GM23338 (cell line): ENCODE data around the gene POMC. TPM values are rescaled to one million over a fixed set of nuclear protein-coding genes. Genes with fewer than 3 reads are reported as not detected.

Experiments
- ATAC-seq: fragments of 200-7000 bp; cut with Tn5 transposase; 3 replicates; pipeline ENCODE4 v1.9.1; 2020
- DNase-seq: peaks from one replicate; pipeline ENCODE4 v3.0.0-alpha.2; 2015; ENCODE audit warnings: low spot score
- H2AFZ ChIP-seq: fragments of 200-600 bp; sonication (generic); 2 replicates; pipeline ENCODE4 v1.8.0; 2016; ENCODE audit warnings: antibody characterized with exemption, mild to moderate bottlenecking, moderate library complexity
- H3F3A ChIP-seq: fragments of 200-600 bp; sonication (generic); replicated peaks from 2 replicates; pipeline ENCODE4 v1.8.0; 2017; ENCODE audit warnings: antibody characterized with exemption, mixed run types, low read depth
- H3K27ac ChIP-seq: fragments of 200-600 bp; sonication (generic); 2 replicates; pipeline ENCODE4 v1.6.1; 2016; ENCODE audit warnings: low read depth
- H3K27me3 ChIP-seq: fragments of 200-600 bp; sonication (generic); 2 replicates; pipeline ENCODE4 v1.8.0; 2016; ENCODE audit warnings: mild to moderate bottlenecking, mixed run types, moderate library complexity; ENCODE audit not compliant: insufficient read depth
- H3K36me3 ChIP-seq: fragments of 200-600 bp; sonication (generic); 2 replicates; pipeline ENCODE4 v1.8.0; 2016; ENCODE audit warnings: mild to moderate bottlenecking; ENCODE audit not compliant: insufficient read depth
- H3K4me1 ChIP-seq: fragments of 200-600 bp; sonication (generic); 2 replicates; pipeline ENCODE4 v1.8.0; 2016; ENCODE audit warnings: mild to moderate bottlenecking, moderate library complexity; ENCODE audit not compliant: insufficient read depth
- H3K4me2 ChIP-seq: fragments of 200-600 bp; sonication (generic); 2 replicates; pipeline ENCODE4 v1.7.1; 2017; ENCODE audit warnings: mixed run types
- H3K4me3 ChIP-seq: fragments of 200-600 bp; sonication (generic); 2 replicates; pipeline ENCODE4 v1.6.1; 2016; ENCODE audit warnings: mixed run types
- H3K79me2 ChIP-seq: fragments of 200-600 bp; sonication (generic); replicated peaks from 2 replicates; pipeline ENCODE4 v1.8.0; 2017; ENCODE audit warnings: mild to moderate bottlenecking; ENCODE audit not compliant: insufficient read depth
- H3K9me2 ChIP-seq: fragments of 200-600 bp; sonication (generic); 2 replicates; pipeline ENCODE4 v1.8.0; 2017; ENCODE audit not compliant: insufficient read depth
- H4K20me1 ChIP-seq: fragments of 200-600 bp; sonication (generic); replicated peaks from 2 replicates; pipeline ENCODE4 v1.8.0; 2017; ENCODE audit warnings: mild to moderate bottlenecking; ENCODE audit not compliant: insufficient read depth
- H3K27ac Mint-ChIP-seq: 2 replicates; pipeline ENCODE4 v1.8.0; 2020; ENCODE audit warnings: inconsistent platforms, mild to moderate bottlenecking, moderate library complexity, mixed read lengths
- H3K27me3 Mint-ChIP-seq: 3 replicates; pipeline ENCODE4 v1.8.0; 2022; ENCODE audit warnings: low read depth, mild to moderate bottlenecking, moderate library complexity, mixed read lengths, inconsistent platforms; ENCODE audit not compliant: insufficient read depth, poor library complexity
- H3K36me3 Mint-ChIP-seq: 3 replicates; pipeline ENCODE4 v1.8.0; 2021; ENCODE audit warnings: low read depth, mild to moderate bottlenecking, inconsistent platforms, moderate library complexity, mixed read lengths
- H3K4me1 Mint-ChIP-seq: 3 replicates; pipeline ENCODE4 v1.8.0; 2020; ENCODE audit warnings: mild to moderate bottlenecking, inconsistent platforms, mixed read lengths
- H3K4me3 Mint-ChIP-seq: 3 replicates; pipeline ENCODE4 v1.8.0; 2021; ENCODE audit warnings: moderate library complexity, mild to moderate bottlenecking, inconsistent platforms, mixed read lengths
- H3K9me3 Mint-ChIP-seq: 3 replicates; pipeline ENCODE4 v1.8.0; 2020; ENCODE audit warnings: moderate library complexity, mild to moderate bottlenecking, inconsistent platforms, mixed read lengths
- CTCF ChIP-seq, 2 experiments: fragments of 200-600 bp in 1 of 2; sonication (generic) in 1 of 2; conservative IDR thresholded peaks; 2 replicates each; pipeline versions ENCODE4 v1.5.1 to v1.6.1; 2016 to 2017; ENCODE audit warnings: antibody characterized with exemption in 2 of 2, low read depth in 2 of 2, mild to moderate bottlenecking in 2 of 2, moderate library complexity in 1 of 2
- EZH2 ChIP-seq: fragments of 200-600 bp; sonication (generic); IDR thresholded peaks from one replicate; pipeline ENCODE4 v1.8.0; 2017; ENCODE audit warnings: antibody characterized with exemption, mild to moderate bottlenecking, low read depth; ENCODE audit not compliant: unreplicated experiment
- STAT1 ChIP-seq: IDR thresholded peaks from one replicate; pipeline ENCODE4 v1.6.1; 2016; ENCODE audit warnings: antibody characterized with exemption; ENCODE audit not compliant: unreplicated experiment
- ZNF462 ChIP-seq: fragments of 250-450 bp; sonication (Bioruptor Pico); IDR thresholded peaks from 2 replicates; pipeline ENCODE4 v1.5.0; 2020; ENCODE audit warnings: mild to moderate bottlenecking, moderate library complexity
- polyA plus RNA-seq: library from polyadenylated mRNA; unstranded; fragments of >200 nt; fragmentation: Nextera tagmentation; extraction: Ambion mirVana; gene quantifications from 2 replicates; pipeline ENCODE4 v1.2.1, GENCODE V29; 2016
- total RNA-seq: library from RNA; depleted of rRNA; stranded (reverse); fragments of >200 nt; shearing (Covaris generic); gene quantifications from 2 replicates; pipeline ENCODE4 v1.2.3, GENCODE V29; 2014

Gene POMC
- total and polyA plus RNA-seq, 2 experiments from 2014 or later, result 8.5 to 12.3 TPM

GRCh38 chr2:25174192-25174861 lies 5.9 kb upstream of the POMC start (continued):
- no peak for TF ChIP-seq ZNF462 (CRISPR knock-in tag)

DNA sequence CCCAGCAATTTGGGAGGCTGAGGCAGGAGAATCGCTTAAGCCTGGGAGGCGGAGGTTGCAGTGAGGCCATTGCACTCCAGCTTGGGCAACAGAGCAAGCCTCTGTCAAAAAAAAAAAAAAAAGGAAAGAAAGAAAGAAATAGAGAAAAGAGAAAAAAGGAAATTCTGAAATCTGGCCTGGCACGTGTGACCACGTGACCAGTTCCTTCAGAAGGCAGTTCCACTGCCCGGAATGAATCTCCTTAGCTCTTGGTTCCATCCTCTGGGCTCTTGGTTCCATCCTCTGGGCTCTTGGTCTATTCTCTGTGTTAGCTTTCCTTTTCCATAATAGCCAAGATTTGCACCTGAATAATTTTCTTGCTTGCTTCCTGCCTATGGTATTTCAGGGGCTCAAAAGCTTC lies 5.3 kb upstream of the POMC start:
- Histone ChIP-seq H3K79me2 (no peaks in the 10 kb centered on the region), H4K20me1 (no peaks in the 10 kb centered on the region), H2AFZ (no peak overlapping the region), H3K4me3 (no peak overlapping the region), H3F3A (no peaks in the 10 kb centered on the region), H3K36me3 (no peaks in the 10 kb centered on the region), H3K27ac (no peak overlapping the region), H3K4me1 (no peaks in the 10 kb centered on the region), H3K4me2 (no peak overlapping the region), H3K27me3 (peaks cover 24% of the 10 kb centered on the region), H3K9me2 (no peaks in the 10 kb centered on the region)
- TF ChIP-seq STAT1, result no peak
- H3K9me3 Mint-ChIP-seq, result no peaks in the 10 kb centered on the region; the same call in 2 of the 3 replicates
- H3K27me3 Mint-ChIP-seq, result peaks cover 27% of the 10 kb centered on the region
- H3K36me3 Mint-ChIP-seq, result no peaks in the 10 kb centered on the region
- DNase-seq (no peak), ATAC-seq (no peak)
- peaks cover 5% of the 10 kb centered on the region; the same call in 2 of the 3 replicates for H3K4me1 Mint-ChIP-seq
- no peak overlapping the region for H3K27ac Mint-ChIP-seq
- H3K4me3 Mint-ChIP-seq, result no peak overlapping the region

DNA sequence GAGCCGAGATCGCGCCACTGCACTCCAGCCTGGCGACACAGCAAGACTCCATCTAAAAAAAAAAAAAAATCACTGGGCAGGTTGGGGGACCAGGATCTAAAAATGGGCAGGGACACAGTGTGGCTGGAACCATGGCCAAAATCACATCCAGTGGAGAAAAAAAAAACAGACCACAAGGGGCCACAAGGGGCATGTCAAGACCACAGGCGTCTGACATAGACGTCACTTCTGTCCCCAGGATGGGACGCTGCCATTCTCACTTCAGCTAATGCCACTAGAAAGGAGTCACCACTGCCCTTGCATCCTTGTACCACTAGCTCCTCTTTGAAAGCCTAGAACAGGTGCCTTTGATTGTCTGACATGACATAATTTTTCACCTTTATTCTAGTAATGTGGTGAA lies 2.5 kb upstream of the POMC start:
- H3K4me3 ChIP-seq, result no peak overlapping the region
- TF ChIP-seq CTCF (conservative IDR thresholded peaks at IDR 0.05; ENCODE audit: low read depth in 2 of 2) (0 out of 4 replicates have a peak, but pooled peaks of 1 of the 2 experiments have one; percentile 13), EZH2 (no peak)
- no peak overlapping the region for H3K4me3 Mint-ChIP-seq
- no peak overlapping the region for H2AFZ ChIP-seq
- H4K20me1 ChIP-seq, result no peaks in the 10 kb centered on the region
- peaks cover 10% of the 10 kb centered on the region for H3K4me1 Mint-ChIP-seq
- H3K4me2 ChIP-seq, result no peak overlapping the region
- no peaks in the 10 kb centered on the region for H3K79me2 ChIP-seq
- no peaks in the 10 kb centered on the region for H3K9me2 ChIP-seq
- H3K27ac Mint-ChIP-seq, result no peak overlapping the region
- peaks cover 52% of the 10 kb centered on the region for H3K27me3 ChIP-seq
- no peaks in the 10 kb centered on the region for H3F3A ChIP-seq
- no peak for ATAC-seq
- no peaks in the 10 kb centered on the region; the same call in 2 of the 3 replicates for H3K9me3 Mint-ChIP-seq
- no peaks in the 10 kb centered on the region for H3K36me3 ChIP-seq
- peaks cover 8% of the 10 kb centered on the region; the same call in 1 of the 2 replicates for H3K4me1 ChIP-seq
- peaks cover 51% of the 10 kb centered on the region for H3K27me3 Mint-ChIP-seq
- H3K27ac ChIP-seq, result no peak overlapping the region
- no peaks in the 10 kb centered on the region; the same call in 2 of the 3 replicates for H3K36me3 Mint-ChIP-seq
- no peak for DNase-seq
